ENCODE data around the gene HIRA. TPM values are rescaled to one million over a fixed set of nuclear protein-coding genes. Genes with fewer than 3 reads are reported as not detected.

The HIRA gene
- total and polyA plus RNA-seq, 9 of the 15 experiments (the other 6 are each of a cell fraction or from before 2014, with no cell fraction given), result 0.96 to 132 (median 58.4) TPM

- TF ChIP-seq ZBTB40 (IDR thresholded peaks at IDR 0.05), result no peak
- 0 out of 2 replicates have a peak, but pooled peaks have one; percentile 30 for TF ChIP-seq ZBTB40 (CRISPR knock-in tag; IDR thresholded peaks at IDR 0.05)
- TF ChIP-seq TEAD1 (CRISPR knock-in tag; IDR thresholded peaks at IDR 0.05), result no peak
- TF ChIP-seq HIVEP1 (CRISPR knock-in tag; IDR thresholded peaks at IDR 0.05), result no peak
- no peak for TF ChIP-seq MAFK (IDR thresholded peaks at IDR 0.05; ENCODE audit: low read length)
- no peak for TF ChIP-seq MTA2 (IDR thresholded peaks at IDR 0.05; ENCODE audit: low read depth)
- TF ChIP-seq DEAF1 (CRISPR knock-in tag; IDR thresholded peaks at IDR 0.05), result no peak
- no peak for TF ChIP-seq FOXK2 (conservative IDR thresholded peaks at IDR 0.05 in 1 of 2, IDR thresholded peaks at IDR 0.05 in 1 of 2; ENCODE audit: low read depth in 2 of 2)
- no peak for TF ChIP-seq ZMIZ1 (IDR thresholded peaks at IDR 0.05; ENCODE audit: low read depth in 2 of 2, low read length in 2 of 2)
These were observed 25.0 kb upstream of the HIRA start (continued) for GRCh38 chr22:19456541-19456940.
